ENCODE measurements around the gene SH3RF3. TPM values are rescaled to one million over a fixed set of nuclear protein-coding genes. Genes with fewer than 3 reads are reported as not detected.

Gene SH3RF3
- total RNA-seq, 1 experiment from 2014 or later: 21.7 TPM

- ChIA-PET POLR2A (no interaction called here), CTCF (interaction anchor here (0.6 to 0.7 kb wide), 2 partner anchors 172 to 358 kb away, joined by 3 to 4 read pairs; no protein-coding TSS in a partner anchor)
- TF ChIP-seq, protein P1, sequence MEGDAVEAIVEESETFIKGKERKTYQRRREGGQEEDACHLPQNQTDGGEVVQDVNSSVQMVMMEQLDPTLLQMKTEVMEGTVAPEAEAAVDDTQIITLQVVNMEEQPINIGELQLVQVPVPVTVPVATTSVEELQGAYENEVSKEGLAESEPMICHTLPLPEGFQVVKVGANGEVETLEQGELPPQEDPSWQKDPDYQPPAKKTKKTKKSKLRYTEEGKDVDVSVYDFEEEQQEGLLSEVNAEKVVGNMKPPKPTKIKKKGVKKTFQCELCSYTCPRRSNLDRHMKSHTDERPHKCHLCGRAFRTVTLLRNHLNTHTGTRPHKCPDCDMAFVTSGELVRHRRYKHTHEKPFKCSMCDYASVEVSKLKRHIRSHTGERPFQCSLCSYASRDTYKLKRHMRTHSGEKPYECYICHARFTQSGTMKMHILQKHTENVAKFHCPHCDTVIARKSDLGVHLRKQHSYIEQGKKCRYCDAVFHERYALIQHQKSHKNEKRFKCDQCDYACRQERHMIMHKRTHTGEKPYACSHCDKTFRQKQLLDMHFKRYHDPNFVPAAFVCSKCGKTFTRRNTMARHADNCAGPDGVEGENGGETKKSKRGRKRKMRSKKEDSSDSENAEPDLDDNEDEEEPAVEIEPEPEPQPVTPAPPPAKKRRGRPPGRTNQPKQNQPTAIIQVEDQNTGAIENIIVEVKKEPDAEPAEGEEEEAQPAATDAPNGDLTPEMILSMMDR (IDR thresholded peaks at IDR 0.05; ENCODE audit: unreplicated experiment): no peak
- BruUV-seq (replicated peaks): no TSS peak
- Mint-ChIP-seq H3K27ac (ENCODE audit: low read depth, unreplicated experiment) (no peak overlapping the region), H3K4me3 (ENCODE audit: unreplicated experiment) (no peak overlapping the region), H3K27me3 (ENCODE audit: insufficient read depth, unreplicated experiment) (no peaks in the 10 kb centered on the region), H3K36me3 (ENCODE audit: insufficient read depth, unreplicated experiment) (peaks cover 15% of the 10 kb centered on the region), H3K4me1 (ENCODE audit: insufficient read depth, unreplicated experiment) (peaks cover 25% of the 10 kb centered on the region), H3K9me3 (ENCODE audit: unreplicated experiment) (no peaks in the 10 kb centered on the region)
- DNase-seq (ENCODE audit: unreplicated experiment): no peak
- intact Hi-C loops (cut with micrococcal nuclease): no loop called here
These were observed 214.5 kb downstream of the SH3RF3 start for GRCh38 chr2:109343460-109343859.

- peaks cover 23% of the 10 kb centered on the region for H3K36me3 Mint-ChIP-seq (ENCODE audit: insufficient read depth, unreplicated experiment)
- H3K4me3 Mint-ChIP-seq (ENCODE audit: unreplicated experiment): no peak overlapping the region
- CTCF ChIA-PET: interaction anchor here (0.6 to 0.7 kb wide), 2 partner anchors 52 to 359 kb away, joined by 3 read pairs; no protein-coding TSS in a partner anchor
- H3K27ac Mint-ChIP-seq (ENCODE audit: low read depth, unreplicated experiment): no peak overlapping the region
- POLR2A ChIA-PET: no interaction called here
- BruUV-seq (replicated peaks): no TSS peak
- TF ChIP-seq, protein P1 (IDR thresholded peaks at IDR 0.05; ENCODE audit: unreplicated experiment): no peak
- peaks cover 25% of the 10 kb centered on the region for H3K4me1 Mint-ChIP-seq (ENCODE audit: insufficient read depth, unreplicated experiment)
- DNase-seq (ENCODE audit: unreplicated experiment): no peak
- no peaks in the 10 kb centered on the region for H3K27me3 Mint-ChIP-seq (ENCODE audit: insufficient read depth, unreplicated experiment)
- intact Hi-C loops (cut with micrococcal nuclease): no loop called here
- no peaks in the 10 kb centered on the region for H3K9me3 Mint-ChIP-seq (ENCODE audit: unreplicated experiment)
These were observed 215.3 kb downstream of the SH3RF3 start for GRCh38 chr2:109344270-109344805.

- peaks cover 23% of the 10 kb centered on the region for H3K36me3 Mint-ChIP-seq (ENCODE audit: insufficient read depth, unreplicated experiment)
- H3K27me3 Mint-ChIP-seq (ENCODE audit: insufficient read depth, unreplicated experiment): no peaks in the 10 kb centered on the region
- POLR2A ChIA-PET: no interaction called here
- intact Hi-C loops (cut with micrococcal nuclease): no loop called here
- no peak overlapping the region for H3K4me3 Mint-ChIP-seq (ENCODE audit: unreplicated experiment)
- no peak overlapping the region for H3K27ac Mint-ChIP-seq (ENCODE audit: low read depth, unreplicated experiment)
- no TSS peak for BruUV-seq (replicated peaks)
- CTCF ChIA-PET: no interaction called here
- H3K4me1 Mint-ChIP-seq (ENCODE audit: insufficient read depth, unreplicated experiment): peaks cover 25% of the 10 kb centered on the region
- TF ChIP-seq, protein P1 (IDR thresholded peaks at IDR 0.05; ENCODE audit: unreplicated experiment): no peak
- no peaks in the 10 kb centered on the region for H3K9me3 Mint-ChIP-seq (ENCODE audit: unreplicated experiment)
- no peak for DNase-seq (ENCODE audit: unreplicated experiment)
These were observed 216.1 kb downstream of the SH3RF3 start for GRCh38 chr2:109345091-109345490.

DNA sequence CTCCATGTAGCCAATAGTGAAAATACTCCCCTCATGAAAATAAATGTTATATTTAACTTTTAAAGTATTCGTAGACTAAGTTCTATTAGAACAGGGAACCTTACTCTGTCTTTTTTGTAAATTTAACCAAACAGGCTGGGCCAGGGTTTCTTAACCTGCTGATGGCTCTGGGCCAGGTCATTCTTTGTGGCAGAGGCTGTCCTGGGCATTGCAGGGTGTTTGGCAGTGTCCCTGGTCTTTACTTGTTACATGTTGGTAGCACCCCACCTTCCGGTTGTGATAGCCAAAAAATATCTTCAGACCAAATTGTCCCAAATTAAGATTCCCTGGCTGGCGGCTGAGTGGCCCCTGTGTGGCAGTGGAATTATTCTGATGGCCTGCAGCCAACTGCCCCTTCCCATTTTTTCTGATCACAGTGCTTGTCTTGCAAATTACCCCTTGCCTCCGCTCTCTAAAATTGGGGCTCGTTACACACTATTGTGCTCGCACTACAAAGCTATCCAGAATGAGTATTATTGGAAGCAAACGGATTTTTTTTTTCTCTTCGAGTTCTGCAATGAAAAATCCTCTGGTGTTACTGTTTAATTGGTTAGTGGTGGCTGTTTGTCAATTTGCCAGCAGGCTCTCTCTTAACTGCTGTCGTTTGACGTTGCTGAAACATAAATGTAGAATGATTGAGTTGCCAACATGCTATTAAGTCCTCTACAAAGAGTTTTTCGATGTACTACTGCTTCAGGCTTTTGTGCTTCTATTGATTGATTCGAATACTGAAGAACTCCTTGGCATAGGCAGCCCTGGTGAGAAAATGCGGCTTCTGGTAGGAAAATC, 216.9 kb downstream of the SH3RF3 start:
- DNase-seq (ENCODE audit: unreplicated experiment): no peak
- intact Hi-C loops (cut with micrococcal nuclease): no loop called here
- no TSS peak for BruUV-seq (replicated peaks)
- H3K36me3 Mint-ChIP-seq (ENCODE audit: insufficient read depth, unreplicated experiment): peaks cover 23% of the 10 kb centered on the region
- POLR2A ChIA-PET: no interaction called here
- H3K27me3 Mint-ChIP-seq (ENCODE audit: insufficient read depth, unreplicated experiment): no peaks in the 10 kb centered on the region
- peaks cover 29% of the 10 kb centered on the region for H3K4me1 Mint-ChIP-seq (ENCODE audit: insufficient read depth, unreplicated experiment)
- CTCF ChIA-PET: interaction anchor here (0.6 to 1.0 kb wide), 2 partner anchors 52 to 493 kb away, joined by 3 to 5 read pairs; no protein-coding TSS in a partner anchor
- TF ChIP-seq, protein P1 (IDR thresholded peaks at IDR 0.05; ENCODE audit: unreplicated experiment): no peak
- no peaks in the 10 kb centered on the region for H3K9me3 Mint-ChIP-seq (ENCODE audit: unreplicated experiment)
- H3K4me3 Mint-ChIP-seq (ENCODE audit: unreplicated experiment): no peak overlapping the region
- no peak overlapping the region for H3K27ac Mint-ChIP-seq (ENCODE audit: low read depth, unreplicated experiment)
